T-helper 1 cell (primary cell): ENCODE data around the gene CHST14.
A peak's percentile ranks its signal among the peaks of the same experiment; 100 is the strongest.

Source experiments
- DNase-seq, 5 donors: peaks; one replicate each; pipeline ENCODE4 v3.0.0-alpha.2; 2012 to 2020

Gene CHST14

DNA sequence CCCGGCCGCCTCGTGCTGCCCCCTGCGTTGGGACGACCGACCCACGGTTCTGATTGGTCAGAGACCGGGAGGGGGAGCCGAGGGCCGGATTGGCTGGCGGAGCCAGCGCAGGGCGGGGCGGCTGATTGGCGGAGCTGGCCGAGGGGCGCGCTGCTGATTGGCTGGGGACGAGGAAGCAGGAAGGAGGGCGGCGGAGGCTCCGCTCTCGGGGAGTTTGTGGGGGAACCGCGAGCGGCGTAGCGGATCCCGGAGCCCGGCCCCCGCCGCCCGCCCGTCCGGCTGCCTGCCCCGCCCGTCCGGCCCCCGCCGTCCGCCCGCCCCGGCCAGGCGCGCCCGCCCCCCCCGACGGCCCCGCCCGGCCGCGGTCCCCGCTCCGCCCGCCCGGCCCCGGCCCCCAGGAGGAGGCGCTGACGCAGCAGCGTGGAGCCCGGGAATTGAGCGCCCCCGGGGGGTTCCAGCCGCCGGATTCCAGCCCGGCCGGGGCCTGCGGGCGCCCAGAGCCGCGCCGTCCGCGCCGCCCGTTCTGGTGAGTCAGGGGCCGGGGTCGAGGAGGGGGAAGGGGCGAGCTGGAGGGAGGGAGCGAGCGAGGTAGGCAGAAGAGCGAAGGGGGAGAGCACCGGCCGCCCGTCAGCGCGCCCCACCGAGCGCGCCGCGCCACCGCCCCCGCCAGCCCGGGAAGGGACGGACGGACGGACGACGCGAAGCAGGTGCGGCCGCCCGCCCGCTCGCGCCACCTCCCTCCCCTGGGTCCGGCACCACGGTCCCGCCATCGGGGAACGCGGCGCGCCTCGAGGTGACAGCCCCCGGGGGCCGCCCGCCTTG is 29.8 kb upstream of the CHST14 start, which contains the start of gene BAHD1:
TSS of gene BAHD1 (plus strand) at position 211 of the 822 bp plus-strand sequence. CDS start 17,512 bp downstream, outside the sequence.
- peak; percentile 89 to 93 (median 91) for DNase-seq

GRCh38 chr15:40441565-40442531 is 28.9 kb upstream of the CHST14 start:
- DNase-seq, result peak in 1 of 5 donors; percentile 28

DNA sequence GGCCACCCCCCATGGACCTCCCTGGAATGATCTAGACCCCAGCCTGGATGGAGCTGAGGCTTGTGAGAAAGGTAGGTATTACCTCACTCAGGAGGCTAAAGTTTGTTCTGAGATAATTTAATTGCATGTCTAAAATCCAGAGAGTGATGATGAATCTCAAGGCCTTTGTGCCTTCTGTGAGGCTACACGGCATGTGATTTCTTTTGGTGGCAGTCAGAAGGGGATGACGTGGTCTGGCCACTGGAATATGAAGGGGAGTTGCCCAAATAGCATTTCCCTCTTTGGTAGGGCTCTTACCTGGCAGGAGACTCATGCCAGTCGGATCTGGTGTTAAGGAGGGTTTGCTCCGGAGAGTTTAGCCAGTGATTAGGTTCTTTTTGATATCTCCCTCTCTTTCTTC is 27.5 kb upstream of the CHST14 start:
- no peak for DNase-seq

DNA sequence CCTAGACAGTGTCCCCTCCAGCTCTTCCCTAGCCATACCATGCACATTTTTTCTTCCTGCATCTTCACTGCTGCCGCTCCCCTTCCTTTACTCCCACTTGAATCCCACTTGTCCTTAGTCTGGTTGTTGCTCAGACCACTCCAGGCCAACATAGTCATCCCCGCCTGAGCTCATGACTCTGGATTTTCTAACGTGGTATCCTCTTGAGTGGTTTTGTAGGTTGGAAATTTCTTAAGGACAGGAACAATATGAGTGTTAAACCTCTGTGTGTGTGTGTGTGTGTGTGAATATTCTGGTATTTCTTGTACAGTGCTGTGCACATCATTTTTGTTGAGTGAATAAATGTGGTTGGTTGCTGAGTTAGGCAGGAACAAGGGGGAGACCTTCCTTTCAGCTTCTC is 26.9 kb upstream of the CHST14 start:
- no peak for DNase-seq

GRCh38 chr15:40444736-40445135 is 26.0 kb upstream of the CHST14 start:
- DNase-seq, result no peak

DNA sequence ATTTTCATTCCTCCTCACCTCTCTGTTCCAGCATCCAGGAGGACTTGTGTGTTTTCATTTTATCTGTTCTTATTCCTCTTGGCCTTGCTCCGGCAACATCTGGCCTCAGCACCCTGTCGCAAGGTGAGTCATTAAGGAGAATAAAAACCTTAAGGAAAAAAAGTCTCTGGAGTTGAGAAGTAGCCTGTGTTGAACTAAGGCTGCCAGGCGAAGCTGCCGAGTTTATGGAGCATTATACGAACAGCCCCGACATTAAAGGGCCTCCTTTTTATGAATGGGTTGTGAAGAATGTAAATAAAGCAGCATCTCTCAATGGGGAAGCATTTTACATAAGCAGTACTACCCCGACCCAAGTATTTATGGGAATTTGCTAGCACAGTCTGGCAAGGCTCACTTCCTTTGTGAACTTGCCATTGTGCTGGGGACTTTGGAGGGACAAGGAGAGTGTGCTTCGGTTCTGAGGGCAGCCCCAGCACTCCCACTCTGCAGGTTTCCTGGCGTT is 25.3 kb upstream of the CHST14 start:
- no peak for DNase-seq

DNA sequence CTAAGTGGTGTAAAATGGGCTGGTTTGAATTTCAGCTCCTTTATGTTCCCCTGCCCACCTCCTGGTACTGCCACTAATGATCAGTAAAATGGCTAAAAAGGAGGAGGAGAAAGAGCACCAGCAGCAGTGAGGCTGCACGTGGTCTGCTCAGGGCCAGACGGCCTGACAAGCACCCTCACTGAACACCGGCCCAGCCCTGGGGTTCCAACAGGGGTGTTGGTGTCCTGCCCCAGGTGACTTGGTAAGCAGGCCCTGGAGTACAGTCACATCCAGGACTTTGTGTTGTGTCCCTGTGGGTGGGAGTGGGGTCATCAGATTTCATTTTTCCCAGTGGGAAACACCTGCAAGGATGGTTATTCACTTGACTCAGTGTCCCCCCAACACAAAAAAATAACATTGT is 24.6 kb upstream of the CHST14 start:
- no peak for DNase-seq

GRCh38 chr15:40448354-40448753 is 22.4 kb upstream of the CHST14 start:
- DNase-seq, result no peak

DNA sequence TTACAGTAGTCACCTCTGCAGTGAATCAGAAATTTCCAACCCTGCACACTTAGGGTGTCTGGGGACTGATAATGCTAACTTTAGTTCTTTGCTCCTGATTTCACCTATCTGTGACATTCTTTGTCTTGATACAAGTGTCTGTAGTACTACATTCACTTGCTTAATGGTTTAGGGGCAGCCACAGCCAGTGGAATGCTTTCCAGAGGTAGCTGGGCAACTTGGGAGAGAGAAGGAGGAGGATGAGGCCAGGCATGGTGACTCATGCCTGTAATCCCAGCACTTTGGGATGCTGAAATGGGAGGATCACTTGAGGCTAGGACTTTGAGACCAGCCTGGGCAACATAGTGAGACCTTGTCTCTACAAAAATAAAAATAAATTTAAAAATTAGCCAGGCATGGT is 21.5 kb upstream of the CHST14 start:
- no peak for DNase-seq

GRCh38 chr15:40450047-40450446 is 20.7 kb upstream of the CHST14 start:
- no peak for DNase-seq

DNA sequence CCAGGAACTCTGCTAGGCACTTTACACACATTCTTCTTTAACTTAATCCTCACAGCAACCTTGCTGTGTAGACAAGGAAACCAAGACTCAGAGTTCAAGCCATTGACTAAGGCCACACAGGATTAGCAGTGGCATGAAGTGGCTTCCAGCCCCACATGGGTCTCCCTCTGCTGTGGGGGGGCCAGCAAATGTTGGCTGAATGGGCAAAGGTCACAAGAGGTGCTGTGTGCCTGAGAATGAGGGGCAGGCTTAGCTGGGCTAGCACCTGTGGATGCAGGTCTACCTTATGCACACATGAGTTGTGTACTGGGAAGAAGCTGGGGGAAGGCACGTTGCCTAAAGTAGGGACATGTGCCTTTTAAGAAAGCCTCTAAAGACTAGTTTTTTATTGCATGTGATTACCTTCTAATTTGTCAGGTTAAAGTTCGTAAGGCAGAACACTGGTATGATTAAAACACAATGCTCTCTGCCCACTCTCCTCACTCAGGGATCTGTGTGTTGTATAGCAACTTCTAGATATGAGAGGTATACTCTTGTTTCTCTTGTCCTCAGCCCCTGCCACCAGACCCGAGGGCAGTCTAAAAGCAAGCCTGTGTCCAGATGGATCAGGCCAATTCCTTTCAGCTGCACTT is 19.1 kb upstream of the CHST14 start:
- no peak for DNase-seq

DNA sequence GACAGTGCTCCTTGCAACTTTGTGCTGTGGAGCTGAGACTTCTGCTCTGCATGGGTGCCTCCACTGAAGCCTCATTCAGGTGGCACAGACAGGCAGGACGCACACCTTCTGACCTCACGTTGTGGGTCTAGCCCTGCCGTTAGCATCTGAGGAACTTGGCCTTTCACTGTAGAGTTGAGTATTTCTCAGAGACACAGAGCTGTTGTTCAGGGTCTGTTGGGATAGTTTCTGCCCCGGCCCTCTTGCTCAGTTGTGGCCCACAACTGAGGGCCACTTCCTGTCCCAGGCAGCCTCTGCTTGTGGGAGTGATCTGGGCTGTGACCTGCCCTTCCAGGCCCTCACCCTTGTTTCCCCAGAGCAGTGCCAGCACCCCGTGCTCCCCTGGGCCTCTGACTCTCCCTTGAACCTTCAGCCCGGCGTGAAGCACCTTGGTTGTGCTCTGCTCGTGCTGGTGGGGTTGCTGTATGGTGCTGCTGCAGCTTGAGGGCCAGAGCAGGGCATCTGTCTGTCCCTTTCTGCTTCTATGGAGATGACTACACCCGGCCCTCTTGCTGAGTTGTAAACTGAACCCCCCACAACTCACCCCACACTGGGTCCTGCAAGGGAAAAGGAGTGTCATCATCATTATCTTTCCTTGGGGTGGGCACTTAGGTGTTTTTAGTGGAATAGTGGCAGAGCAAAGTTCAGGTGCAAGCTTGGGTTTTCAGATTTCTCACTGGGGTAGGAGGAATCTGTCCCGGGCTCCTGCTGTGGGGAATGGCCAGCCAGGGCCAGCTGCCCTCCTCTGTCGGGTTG is 18.3 kb upstream of the CHST14 start:
- no peak for DNase-seq

DNA sequence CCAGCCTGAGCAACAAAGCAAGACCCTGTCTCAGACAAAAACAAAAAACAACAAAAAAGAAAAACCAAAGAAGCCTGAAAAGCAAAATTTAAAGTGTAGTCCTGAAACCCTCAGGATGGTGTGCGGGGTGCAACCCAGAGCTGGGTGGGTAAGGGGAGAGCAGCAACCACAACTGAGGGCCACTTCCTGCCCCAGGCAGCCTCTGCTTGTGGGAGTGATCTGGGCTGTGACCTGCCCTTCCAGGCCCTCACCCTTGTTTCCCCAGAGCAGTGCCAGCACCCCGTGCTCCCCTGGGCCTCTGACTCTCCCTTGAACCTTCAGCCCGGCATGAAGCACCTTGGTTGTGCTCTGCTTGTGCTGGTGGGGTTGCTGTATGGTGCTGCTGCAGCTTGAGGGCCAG is 16.8 kb upstream of the CHST14 start:
- DNase-seq, result peak in 1 of 5 donors; percentile 56

- DNase-seq, result no peak
Measured at GRCh38 chr15:40454904-40455391, 15.8 kb upstream of the CHST14 start.

DNA sequence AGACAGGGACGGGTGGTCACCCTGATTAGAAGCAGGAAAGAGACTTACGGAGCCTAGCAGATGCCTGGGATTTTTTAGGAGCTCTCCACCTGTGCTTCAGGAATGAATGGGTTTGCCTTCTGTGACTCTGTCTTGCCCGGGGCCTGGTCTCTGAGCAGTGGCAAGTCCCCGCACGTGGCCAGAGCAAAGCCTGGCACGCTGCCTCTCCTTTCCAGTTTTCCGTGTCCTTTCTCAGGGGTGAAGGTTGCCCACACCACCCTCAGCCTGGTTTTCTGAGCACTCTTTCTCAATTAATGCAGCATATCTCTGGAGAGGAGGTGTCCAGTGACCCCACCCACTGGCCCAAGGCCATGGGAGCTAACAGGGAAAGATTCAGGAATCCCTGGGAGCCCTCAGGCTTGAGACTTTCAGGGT is 14.5 kb upstream of the CHST14 start:
- DNase-seq, result no peak

GRCh38 chr15:40456738-40457137 is 14.0 kb upstream of the CHST14 start:
- DNase-seq, result no peak

DNA sequence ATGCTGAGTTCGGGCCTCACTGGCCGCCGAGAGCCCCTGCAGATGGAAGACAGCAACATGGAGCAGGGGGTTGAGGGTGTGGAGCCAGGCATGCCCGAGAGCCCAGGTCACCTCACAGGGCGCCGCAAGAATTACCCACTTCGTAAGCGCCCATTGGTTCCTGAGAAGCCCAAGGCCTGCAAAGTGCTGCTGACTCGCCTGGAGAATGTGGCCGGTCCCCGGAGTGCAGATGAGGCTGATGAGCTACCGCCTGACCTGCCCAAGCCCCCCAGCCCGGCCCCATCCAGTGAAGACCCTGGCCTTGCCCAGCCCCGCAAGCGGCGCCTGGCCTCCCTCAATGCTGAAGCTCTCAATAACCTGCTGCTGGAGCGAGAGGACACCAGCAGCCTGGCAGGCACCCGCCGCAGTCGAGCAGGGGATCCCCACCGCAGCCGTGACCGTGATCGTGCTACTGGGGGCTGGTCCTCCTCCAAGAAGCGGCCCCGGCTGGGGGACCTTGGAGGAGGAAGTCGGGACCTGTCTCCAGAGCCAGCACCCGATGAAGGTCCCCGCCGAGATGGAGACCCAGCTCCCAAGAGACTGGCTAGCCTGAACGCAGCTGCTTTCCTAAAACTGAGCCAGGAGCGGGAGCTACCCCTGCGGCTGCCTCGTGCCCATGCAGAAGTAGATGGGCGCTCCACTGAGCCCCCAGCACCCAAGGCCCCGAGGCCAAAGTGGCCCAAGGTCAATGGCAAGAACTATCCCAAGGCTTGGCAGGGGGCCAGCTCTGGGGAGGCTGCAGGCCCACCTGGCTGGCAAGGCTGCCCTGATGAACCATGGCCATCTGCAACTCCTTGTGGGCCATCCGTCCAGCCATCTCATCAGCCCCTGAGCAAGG is 12.1 kb upstream of the CHST14 start:
- DNase-seq, result no peak

DNA sequence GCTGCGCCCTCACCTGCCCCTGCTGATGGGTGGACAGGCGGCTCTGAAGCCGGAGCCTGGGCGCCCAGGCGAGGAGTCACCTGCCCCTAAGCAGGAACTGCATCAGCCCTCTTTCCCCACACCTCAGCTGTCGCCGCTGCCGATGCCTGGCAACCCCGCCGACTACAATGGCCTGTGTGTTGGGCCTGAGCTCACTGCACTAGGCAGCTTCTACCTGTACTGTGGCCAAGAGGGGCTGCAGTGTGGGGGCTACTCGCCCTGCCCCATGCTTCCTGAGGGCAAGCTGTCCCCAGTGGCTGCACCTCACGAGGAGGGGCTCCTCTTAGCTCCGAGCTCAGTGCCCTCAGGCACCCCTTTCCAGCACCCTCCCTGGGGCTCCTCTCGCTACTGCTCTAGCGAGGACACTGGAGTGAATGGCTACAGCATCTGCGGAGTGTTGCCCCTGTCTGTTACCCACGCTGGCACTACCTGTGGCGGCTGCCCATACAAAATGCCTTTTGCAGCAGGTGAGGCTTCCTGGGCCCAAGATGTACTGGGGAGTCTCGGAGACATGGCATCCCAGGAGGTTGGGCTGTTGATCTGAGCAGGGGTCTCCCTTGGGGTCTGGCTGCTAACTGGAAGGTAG is 11.3 kb upstream of the CHST14 start:
- DNase-seq, result no peak

GRCh38 chr15:40460404-40460803 is 10.4 kb upstream of the CHST14 start:
- no peak for DNase-seq

DNA sequence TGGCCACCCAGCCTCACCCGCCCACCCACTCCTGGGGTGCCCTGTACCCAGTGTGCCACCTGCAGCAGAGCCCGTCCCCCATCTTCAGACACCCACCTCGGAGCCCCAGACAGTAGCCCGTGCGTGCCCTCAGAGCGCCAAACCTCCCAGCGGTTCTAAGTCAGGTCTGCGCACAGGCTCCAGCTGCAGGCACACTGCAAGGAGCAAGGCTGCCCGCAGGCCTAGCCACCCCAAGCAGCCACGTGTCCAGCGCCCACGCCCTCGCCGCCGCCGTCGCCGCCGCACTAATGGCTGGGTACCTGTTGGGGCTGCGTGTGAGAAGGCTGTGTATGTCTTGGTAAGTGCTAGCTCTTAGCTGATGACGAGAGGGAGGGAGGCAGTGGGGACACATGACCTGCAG is 8.8 kb upstream of the CHST14 start:
- no peak for DNase-seq
